Activated CD8-positive, alpha-beta T cell treated with anti-CD3 and anti-CD28 coated beads for 36 hours (primary cell): ENCODE results near the gene ZNF780A. TPM values are rescaled to one million over a fixed set of nuclear protein-coding genes. Genes with fewer than 3 reads are reported as not detected.

Experiments
- ATAC-seq: fragments of 200-7000 bp; cut with Tn5 transposase; one replicate; pipeline ENCODE4 v1.10.0; 2021; ENCODE audit warnings: mild to moderate bottlenecking, moderate library complexity
- CTCF ChIA-PET: fragments of 350-600 bp; sonication (Branson Sonifier 250); formaldehyde crosslinking; loops from one replicate; lab custom pipeline; 2021; ENCODE audit warnings: antibody characterized with exemption; lab: Charles Lee
- POLR2A ChIA-PET: fragments of 350-600 bp; sonication (Branson Sonifier 250); formaldehyde crosslinking; loops from one replicate; lab custom pipeline; 2021; ENCODE audit warnings: antibody characterized with exemption; lab: Charles Lee
- DNase-seq: peaks from one replicate; pipeline ENCODE4 v3.0.0-alpha.2; 2020
- H3K27ac Mint-ChIP-seq: one replicate; pipeline ENCODE4 v1.8.0; 2021; ENCODE audit warnings: mild to moderate bottlenecking, mixed read lengths
- H3K27me3 Mint-ChIP-seq: one replicate; pipeline ENCODE4 v1.8.0; 2021; ENCODE audit warnings: mixed read lengths
- H3K36me3 Mint-ChIP-seq: one replicate; pipeline ENCODE4 v1.8.0; 2021; ENCODE audit warnings: low read depth, mixed read lengths
- H3K4me1 Mint-ChIP-seq: one replicate; pipeline ENCODE4 v1.8.0; 2021; ENCODE audit warnings: low read depth, mixed read lengths
- H3K4me3 Mint-ChIP-seq: one replicate; pipeline ENCODE4 v1.8.0; 2021; ENCODE audit warnings: mild to moderate bottlenecking, moderate library complexity, mixed read lengths
- H3K9me3 Mint-ChIP-seq: one replicate; pipeline ENCODE4 v1.8.0; 2021; ENCODE audit warnings: mixed read lengths
- CTCF ChIP-seq: fragments of 200-600 bp; IDR thresholded peaks from one replicate; pipeline ENCODE4 v1.8.0; 2022; ENCODE audit warnings: antibody characterized with exemption, mild to moderate bottlenecking
- intact Hi-C: fragments of 100-400 bp; cut with micrococcal nuclease; formaldehyde crosslinking; loops from one replicate; pipeline ENCODE4 v1.10.0; 2022
- total RNA-seq, 2 experiments: library from RNA; stranded (reverse); gene quantifications; one replicate each; pipeline ENCODE4 v1.2.3, GENCODE V29; 2021

ZNF780A gene
- total RNA-seq, 2 experiments from 2014 or later = 12.9 to 13.3 TPM

GRCh38 chr19:40033989-40034560 lies 56.7 kb downstream of the ZNF780A start:
- ChIA-PET POLR2A (interaction anchor here (0.8 kb wide), 1 partner anchor 495 kb away, joined by 3 read pairs; no protein-coding TSS in a partner anchor), CTCF (no interaction called here)
- no peaks in the 10 kb centered on the region for H3K27me3 Mint-ChIP-seq
- H3K9me3 Mint-ChIP-seq = peaks cover 62% of the 10 kb centered on the region
- ATAC-seq (no peak), DNase-seq (no peak)
- no peak overlapping the region for H3K4me3 Mint-ChIP-seq
- no peak overlapping the region for H3K27ac Mint-ChIP-seq
- H3K4me1 Mint-ChIP-seq = no peaks in the 10 kb centered on the region
- no peak for TF ChIP-seq CTCF
- intact Hi-C loops = no loop called here
- peaks cover 50% of the 10 kb centered on the region for H3K36me3 Mint-ChIP-seq

- Mint-ChIP-seq H3K4me1 (no peaks in the 10 kb centered on the region), H3K36me3 (peaks cover 27% of the 10 kb centered on the region), H3K27me3 (no peaks in the 10 kb centered on the region), H3K4me3 (no peak overlapping the region), H3K27ac (no peak overlapping the region), H3K9me3 (peaks cover 60% of the 10 kb centered on the region)
- no peak for DNase-seq
- ChIA-PET CTCF (no interaction called here), POLR2A (no interaction called here)
- ATAC-seq = no peak
- intact Hi-C loops = no loop called here
- no peak for TF ChIP-seq CTCF
These were observed 64.2 kb downstream of the ZNF780A start for GRCh38 chr19:40026597-40026970.

- H3K9me3 Mint-ChIP-seq = peaks cover 58% of the 10 kb centered on the region
- CTCF ChIA-PET = no interaction called here
- H3K4me3 Mint-ChIP-seq = no peak overlapping the region
- ATAC-seq (no peak), DNase-seq (no peak)
- no peak overlapping the region for H3K27ac Mint-ChIP-seq
- no peaks in the 10 kb centered on the region for H3K4me1 Mint-ChIP-seq
- peaks cover 27% of the 10 kb centered on the region for H3K36me3 Mint-ChIP-seq
- POLR2A ChIA-PET = no interaction called here
- TF ChIP-seq CTCF = no peak
- no peaks in the 10 kb centered on the region for H3K27me3 Mint-ChIP-seq
- intact Hi-C loops = no loop called here
These were observed 64.7 kb downstream of the ZNF780A start for GRCh38 chr19:40025938-40026596.

- ChIA-PET CTCF (interaction anchor here (1.7 kb wide), 1 partner anchor 180 kb away, joined by 3 read pairs; no protein-coding TSS in a partner anchor), POLR2A (no interaction called here)
- no peak for TF ChIP-seq CTCF
- Mint-ChIP-seq H3K4me1 (no peaks in the 10 kb centered on the region), H3K27me3 (no peaks in the 10 kb centered on the region), H3K9me3 (peaks cover 57% of the 10 kb centered on the region), H3K4me3 (no peak overlapping the region), H3K36me3 (peaks cover 18% of the 10 kb centered on the region), H3K27ac (no peak overlapping the region)
- ATAC-seq = no peak
- DNase-seq = no peak
- intact Hi-C loops = no loop called here
These were observed 66.8 kb downstream of the ZNF780A start for GRCh38 chr19:40023969-40024368.

Other genes starting within 250 kb of the ZNF780A start
- 100 to 1,000 TPM; 901 to 905 TPM for gene FBL, start 244.6 kb downstream of the ZNF780A start, total RNA-seq
- 1 to 10 TPM; 4.8 to 6.9 TPM for gene FCGBP, start 156.3 kb downstream of the ZNF780A start, total RNA-seq
- 100 to 1,000 TPM; 105 to 107 TPM for gene PSMC4, start 119.8 kb downstream of the ZNF780A start, total RNA-seq
- 1 to 10 TPM; 5.2 to 5.6 TPM for gene ZNF546, start 93.9 kb downstream of the ZNF780A start, total RNA-seq
- gene ZNF780B, start 34.7 kb downstream of the ZNF780A start, total RNA-seq = 10 to 100 TPM; 15.5 to 18.6 TPM
- gene MAP3K10, start 100.5 kb upstream of the ZNF780A start, total RNA-seq = 10 to 100 TPM; 11.3 to 12.6 TPM
- gene TTC9B, start 127.4 kb upstream of the ZNF780A start, total RNA-seq = not detected
- not detected for gene CCNP, start 135.7 kb upstream of the ZNF780A start, total RNA-seq
- gene AKT2, start 194.4 kb upstream of the ZNF780A start, total RNA-seq = 100 to 1,000 TPM; 139 to 144 TPM